H1 (cell line): ENCODE data around the gene KLHDC7B. TPM values are rescaled to one million over a fixed set of nuclear protein-coding genes. Genes with fewer than 3 reads are reported as not detected.

Source experiments
- CTCF ChIA-PET: fragments of 300-600 bp; sonication (Branson Sonifier 250); formaldehyde crosslinking; loops from one replicate; lab custom pipeline; 2021; ENCODE audit not compliant: partially characterized antibody; lab: Charles Lee
- POLR2A ChIA-PET: fragments of 300-600 bp; sonication (Branson Sonifier 250); formaldehyde crosslinking; loops from one replicate; lab custom pipeline; 2021; ENCODE audit warnings: inconsistent platforms; ENCODE audit not compliant: partially characterized antibody; lab: Charles Lee
- DNase-seq, 2 experiments: peaks; one replicate each; pipeline versions ENCODE4 v3.0.0 to v3.0.0-alpha.2; 2010 to 2022; ENCODE audit warnings: low spot score in 2 of 2, low read depth in 1 of 2, mixed read lengths in 1 of 2
- FAIRE-seq: peaks from 2 replicates; lab custom pipeline; 2011; peaks lifted over from hg19 to GRCh38; lab: Jason Lieb, UNC
- H2AFZ ChIP-seq: 2 replicates; pipeline ENCODE4 v1.8.1; 2012; ENCODE audit warnings: low read length, inconsistent platforms
- H2AK5ac ChIP-seq: 2 replicates; pipeline ENCODE4 v1.6.1; 2013; ENCODE audit warnings: low read depth, low read length
- H2BK120ac ChIP-seq: replicated peaks from 2 replicates; pipeline ENCODE3; 2013; ENCODE audit warnings: low read depth, low read length, inconsistent platforms
- H2BK12ac ChIP-seq: 2 replicates; pipeline ENCODE4 v1.6.1; 2013; ENCODE audit warnings: low read depth, low read length
- H2BK15ac ChIP-seq: 2 replicates; pipeline ENCODE4 v1.6.1; 2013; ENCODE audit warnings: low read length
- H2BK20ac ChIP-seq: 2 replicates; pipeline ENCODE4 v1.6.1; 2013; ENCODE audit warnings: low read length
- H2BK5ac ChIP-seq: 2 replicates; pipeline ENCODE4 v1.6.1; 2013; ENCODE audit warnings: low read depth, low read length
- H3K14ac ChIP-seq: 2 replicates; pipeline ENCODE4 v1.6.1; 2013; ENCODE audit warnings: inconsistent platforms; ENCODE audit not compliant: insufficient read length
- H3K18ac ChIP-seq: 2 replicates; pipeline ENCODE4 v1.6.1; 2013; ENCODE audit warnings: low read length; ENCODE audit errors: extremely low read depth
- H3K23ac ChIP-seq: 2 replicates; pipeline ENCODE4 v1.6.1; 2013; ENCODE audit warnings: inconsistent platforms; ENCODE audit not compliant: insufficient read length
- H3K23me2 ChIP-seq: 2 replicates; pipeline ENCODE4 v1.6.1; 2013; ENCODE audit warnings: low read depth, low read length
- H3K27ac ChIP-seq: 2 replicates; pipeline ENCODE4 v1.6.1; 2011; ENCODE audit warnings: low read depth, low read length, inconsistent platforms
- H3K27me3 ChIP-seq, 4 experiments: replicated peaks in 1 of 4; 1 replicate in 1 of 4; 2 replicates in 3 of 4; pipeline versions ENCODE4 v1.6.1 to v1.8.1; 2011 to 2013; ENCODE audit warnings: low read length in 3 of 4, mild to moderate bottlenecking in 3 of 4, inconsistent platforms in 2 of 4, mixed read lengths in 2 of 4, moderate library complexity in 1 of 4; ENCODE audit not compliant: control insufficient read depth in 3 of 4, insufficient read depth in 3 of 4; ENCODE audit errors: extremely low read depth in 1 of 4
- H3K36me3 ChIP-seq, 4 experiments: 2 replicates each; pipeline versions ENCODE4 v1.6.1 to v1.8.1; 2011 to 2013; ENCODE audit warnings: mild to moderate bottlenecking in 4 of 4, low read length in 3 of 4, moderate library complexity in 2 of 4, control low read depth in 1 of 4, inconsistent platforms in 1 of 4; ENCODE audit not compliant: insufficient read depth in 4 of 4, control insufficient read depth in 2 of 4
- H3K4ac ChIP-seq: replicated peaks from 2 replicates; pipeline ENCODE3; 2013; ENCODE audit warnings: low read length, low read depth, mixed read lengths, inconsistent platforms; ENCODE audit not compliant: insufficient read length
- H3K4me1 ChIP-seq, 4 experiments: replicated peaks in 1 of 4; 1 replicate in 1 of 4; 2 replicates in 3 of 4; pipeline versions ENCODE4 v1.6.1 to v1.8.1; 2011 to 2013; ENCODE audit warnings: low read length in 3 of 4, inconsistent platforms in 2 of 4, mixed read lengths in 1 of 4; ENCODE audit not compliant: insufficient read depth in 4 of 4, control insufficient read depth in 3 of 4
- H3K4me2 ChIP-seq, 2 experiments: 2 replicates each; pipeline versions ENCODE4 v1.6.1 to v1.8.1; 2011 to 2013; ENCODE audit warnings: low read depth in 2 of 2, low read length in 2 of 2, control low read depth in 1 of 2, inconsistent platforms in 1 of 2, mild to moderate bottlenecking in 1 of 2; ENCODE audit not compliant: insufficient read depth in 1 of 2
- H3K4me3 ChIP-seq, 4 experiments: fragments of 200-600, 300-600 bp in 1 of 4; sonication (generic), shearing (Covaris generic), sonication (Bioruptor Twin) in 1 of 4; 2 replicates each; pipeline versions ENCODE4 v1.5.1 to v1.8.1; 2011 to 2016; ENCODE audit warnings: low read length in 4 of 4, low read depth in 3 of 4, control low read depth in 2 of 4, inconsistent platforms in 2 of 4, mild to moderate bottlenecking in 2 of 4, mixed read lengths in 1 of 4, moderate library complexity in 1 of 4; ENCODE audit not compliant: insufficient read depth in 2 of 4; ENCODE audit errors: extremely low read depth in 1 of 4
- H3K56ac ChIP-seq: replicated peaks from 2 replicates; pipeline ENCODE3; 2013; ENCODE audit warnings: low read depth, mild to moderate bottlenecking, mixed read lengths, low read length, inconsistent platforms; ENCODE audit not compliant: insufficient read length
- H3K79me1 ChIP-seq: 2 replicates; pipeline ENCODE4 v1.6.1; 2013; ENCODE audit warnings: low read depth, low read length, control low read depth
- H3K79me2 ChIP-seq, 2 experiments: 2 replicates each; pipeline versions ENCODE4 v1.6.1 to v1.8.1; 2012 to 2013; ENCODE audit warnings: low read length in 2 of 2, mild to moderate bottlenecking in 2 of 2, inconsistent platforms in 1 of 2; ENCODE audit not compliant: insufficient read depth in 2 of 2, control insufficient read depth in 1 of 2
- H3K9ac ChIP-seq, 4 experiments: replicated peaks in 1 of 4; 1 replicate in 1 of 4; 2 replicates in 3 of 4; pipeline versions ENCODE4 v1.6.1 to v1.8.1; 2011 to 2013; ENCODE audit warnings: low read depth in 3 of 4, low read length in 3 of 4, control low read depth in 2 of 4, mild to moderate bottlenecking in 2 of 4, moderate library complexity in 2 of 4, inconsistent platforms in 1 of 4; ENCODE audit errors: extremely low read depth in 1 of 4
- H3K9me3 ChIP-seq, 2 experiments: 2 replicates each; pipeline versions ENCODE4 v1.6.1 to v1.8.1; 2012 to 2013; ENCODE audit warnings: mild to moderate bottlenecking in 2 of 2, moderate library complexity in 2 of 2, control low read depth in 1 of 2, inconsistent platforms in 1 of 2, low read depth in 1 of 2, low read length in 1 of 2, mixed read lengths in 1 of 2; ENCODE audit not compliant: insufficient read depth in 2 of 2
- H4K20me1 ChIP-seq, 2 experiments: replicated peaks in 1 of 2; 2 replicates each; pipeline versions ENCODE3 to v1.8.1; 2011 to 2013; ENCODE audit warnings: inconsistent platforms in 2 of 2, low read length in 2 of 2, mild to moderate bottlenecking in 1 of 2; ENCODE audit not compliant: insufficient read depth in 2 of 2, control insufficient read depth in 1 of 2
- H4K5ac ChIP-seq: 2 replicates; pipeline ENCODE4 v1.6.1; 2013; ENCODE audit warnings: low read length, low read depth, mixed read lengths, inconsistent platforms; ENCODE audit not compliant: insufficient read length
- H4K8ac ChIP-seq: 2 replicates; pipeline ENCODE4 v1.8.0; 2013; ENCODE audit warnings: mild to moderate bottlenecking, moderate library complexity, low read length, inconsistent platforms; ENCODE audit not compliant: insufficient read depth; ENCODE audit errors: extremely low read depth
- H4K91ac ChIP-seq: replicated peaks from 2 replicates; pipeline ENCODE3; 2013; ENCODE audit warnings: low read length, mixed read lengths, inconsistent platforms; ENCODE audit not compliant: insufficient read length
- GABPA ChIP-seq: IDR thresholded peaks from 2 replicates; pipeline ENCODE4 v1.6.1; 2011; ENCODE audit warnings: mild to moderate bottlenecking, low read length, moderate library complexity, borderline replicate concordance; ENCODE audit not compliant: insufficient read depth
- KDM5A ChIP-seq: fragments of 200-600 bp; IDR thresholded peaks from 2 replicates; pipeline ENCODE4 v1.7.1; 2012; ENCODE audit warnings: mild to moderate bottlenecking, low read length, inconsistent platforms, mixed read lengths
- WGBS, 2 experiments: shearing (Covaris generic) in 1 of 2; methylation state at CpG; one replicate each; pipeline versions ENCODE4 v1.1.6 to v1.1.7; 2013 to 2015; ENCODE audit warnings: low lambda C conversion rate in 2 of 2, mixed read lengths in 2 of 2, inconsistent platforms in 1 of 2, low coverage in 1 of 2, missing lambda C conversion rate in 1 of 2; ENCODE audit not compliant: insufficient replicate concordance in 2 of 2, insufficient coverage in 1 of 2, insufficient read length in 1 of 2; ENCODE audit errors: extremely low coverage in 1 of 2, missing lambda C conversion rate in 1 of 2; 5-methylcytosine and 5-hydroxymethylcytosine counted together
- polyA plus RNA-seq, 7 experiments: library from polyadenylated mRNA; depleted of rRNA in 3 of 7; stranded (reverse) in 5 of 7; unstranded in 2 of 7; fragments of >200 nt in 5 of 7; fragments of 200-250 nt in 2 of 7; gene quantifications; 1 replicate in 5 of 7; 2 replicates in 1 of 7; 4 replicates in 1 of 7; pipeline versions ENCODE4 v1.2.1 to v1.2.3, GENCODE V29; 2011 to 2013; ENCODE audit warnings: missing spikeins in 2 of 7, mixed read lengths in 2 of 7
- total RNA-seq: library from RNA; stranded (reverse); fragmentation: NEBNext Ultra II Directional; extraction: Animal tissue kit (Norgen Biotek cat#: 25700); gene quantifications from 2 replicates; pipeline ENCODE4 v1.2.1, GENCODE V29; 2021

Gene KLHDC7B
- total and polyA plus RNA-seq, 2 of the 8 experiments (the other 6 are each of a cell fraction or from before 2014, with no cell fraction given), result not detected

DNA sequence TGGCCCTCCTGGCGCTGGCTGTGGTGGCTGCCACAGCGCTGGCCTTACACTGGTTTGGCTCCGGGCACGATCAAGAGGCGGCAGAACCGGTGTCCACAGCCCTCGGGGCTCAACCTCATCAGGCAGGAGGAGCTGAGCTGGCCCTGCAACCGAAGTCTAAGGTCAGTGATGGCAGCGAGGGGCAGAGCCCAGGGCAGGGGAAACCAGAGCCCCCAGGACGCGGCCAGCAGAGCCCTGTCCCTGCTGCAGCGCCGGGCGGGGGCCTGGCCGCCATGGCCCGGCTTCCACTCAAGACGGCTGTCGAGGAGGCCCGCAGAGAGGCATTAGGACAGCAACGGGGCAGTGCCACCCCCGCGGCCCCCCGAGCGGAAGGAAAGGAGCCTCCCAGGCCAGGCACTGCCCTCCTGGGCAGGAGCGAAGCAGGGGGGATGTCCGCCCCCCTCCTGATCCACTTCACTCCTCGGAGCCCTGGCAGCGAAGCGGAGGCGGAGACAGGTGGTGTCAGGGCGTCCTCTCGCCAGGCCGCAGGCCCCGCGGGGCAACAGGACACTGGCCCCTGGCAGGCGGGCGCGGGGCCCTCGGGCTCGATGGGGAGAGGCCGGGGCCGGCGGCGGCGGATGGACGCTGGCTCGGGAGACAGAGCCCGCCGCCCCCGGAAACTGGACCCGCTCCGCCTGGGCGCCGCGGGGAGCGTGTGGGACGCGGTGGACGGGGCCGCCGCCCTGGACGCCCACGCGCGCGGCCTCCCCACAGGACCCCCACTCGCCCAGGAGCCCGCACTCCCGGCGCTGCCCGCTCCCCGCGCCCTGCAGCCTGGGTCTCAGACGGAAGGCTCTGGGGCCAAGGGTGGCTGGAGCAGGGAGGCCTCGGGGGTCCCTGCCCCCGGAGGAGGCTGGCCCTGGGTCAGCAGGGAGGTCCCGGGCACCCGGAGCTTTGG, 895 bp downstream of the KLHDC7B start:
- H3K23me2 ChIP-seq, result no peaks in the 10 kb centered on the region
- no peaks in the 10 kb centered on the region for H4K20me1 ChIP-seq
- H3K4me2 ChIP-seq, result no peak overlapping the region
- H2BK120ac ChIP-seq, result no peak overlapping the region
- no peak overlapping the region for H2BK15ac ChIP-seq
- TF ChIP-seq KDM5A, result no peak
- peak; percentile 19; the same call in 1 of the 2 replicates for TF ChIP-seq GABPA
- H4K8ac ChIP-seq, result peak overlapping the region; percentile 78; the same call in 1 of the 2 replicates
- H3K9me3 ChIP-seq, result no peaks in the 10 kb centered on the region
- H3K18ac ChIP-seq, result no peak overlapping the region
- peaks cover 0 to 13% (median 7%) of the 10 kb centered on the region in 4 experiments; a peak in 5 of 7 replicates for H3K27me3 ChIP-seq
- no peaks in the 10 kb centered on the region for H3K79me1 ChIP-seq
- H3K36me3 ChIP-seq, result no peaks in the 10 kb centered on the region
- H4K5ac ChIP-seq, result no peak overlapping the region
- no peak overlapping the region for H3K56ac ChIP-seq
- no peak overlapping the region for H2BK12ac ChIP-seq
- FAIRE-seq (no peak), DNase-seq (no peak)
- no peak overlapping the region; the same call in 1 of the 2 replicates for H2BK20ac ChIP-seq
- H4K91ac ChIP-seq, result no peak overlapping the region
- peaks cover 0 to 5% (median 1%) of the 10 kb centered on the region in 4 experiments; a peak in 2 of 7 replicates for H3K4me1 ChIP-seq
- H3K14ac ChIP-seq, result no peak overlapping the region
- H2AK5ac ChIP-seq, result no peak overlapping the region
- no peak overlapping the region for H3K23ac ChIP-seq
- WGBS, 2 experiments, result 91% methylated on average over 34 of the region's 78 CpGs; no CpG with 5 or more reads in 1 of the 2 experiments
- no peak overlapping the region for H3K4ac ChIP-seq
- no peak overlapping the region for H2BK5ac ChIP-seq
- POLR2A ChIA-PET, result interaction anchor here (1.1 kb wide), 1 partner anchor 21 kb away, joined by 4 read pairs; the partner anchor contains the start of gene SCO2
- H2AFZ ChIP-seq, result no peak overlapping the region
- H3K4me3 ChIP-seq, result no peak overlapping the region
- H3K27ac ChIP-seq, result no peak overlapping the region
- H3K9ac ChIP-seq, result no peak overlapping the region
- CTCF ChIA-PET, result interaction anchor here (0.6 to 2.5 kb wide), 9 partner anchors 9 to 346 kb away, joined by 3 to 9 read pairs (median 5); partner anchors contain the start of genes SCO2 and SYCE3
- no peaks in the 10 kb centered on the region for H3K79me2 ChIP-seq
